Activated T-helper 1 cell treated with anti-CD3 and anti-CD28 coated beads, Interleukin-2, amount 50 U/mL, for 16 hours (primary cell): Measurements from ENCODE around the gene ZBTB16.

Experiments
- DNase-seq, 2 donors: peaks; one replicate each; pipeline ENCODE4 v3.0.0-alpha.2; 2020; ENCODE audit warnings: low read depth in 1 of 2, low spot score in 1 of 2

ZBTB16 gene

GRCh38 chr11:114102993-114103896 is 43.7 kb downstream of the ZBTB16 start:
- no peak for DNase-seq

- no peak for DNase-seq
Observed at GRCh38 chr11:114105611-114106010, 46.1 kb downstream of the ZBTB16 start.

- DNase-seq = no peak
Observed at GRCh38 chr11:114106047-114106446, 46.5 kb downstream of the ZBTB16 start.

- no peak for DNase-seq
Observed at GRCh38 chr11:114106986-114107385, 47.5 kb downstream of the ZBTB16 start.

- no peak for DNase-seq
Observed at GRCh38 chr11:114108501-114109205, 49.1 kb downstream of the ZBTB16 start.

- no peak for DNase-seq
Observed at GRCh38 chr11:114109206-114110090, 49.9 kb downstream of the ZBTB16 start.

- no peak for DNase-seq
Observed at GRCh38 chr11:114110123-114110522, 50.6 kb downstream of the ZBTB16 start.

GRCh38 chr11:114110952-114111947 is 51.7 kb downstream of the ZBTB16 start:
- no peak for DNase-seq

GRCh38 chr11:114115451-114115928 is 56.0 kb downstream of the ZBTB16 start:
- DNase-seq = no peak

- DNase-seq = no peak
Observed at GRCh38 chr11:114116357-114116756, 56.8 kb downstream of the ZBTB16 start.

GRCh38 chr11:114116800-114117199 is 57.3 kb downstream of the ZBTB16 start:
- DNase-seq = no peak

- no peak for DNase-seq
Observed at GRCh38 chr11:114120606-114121005, 61.1 kb downstream of the ZBTB16 start.

GRCh38 chr11:114121138-114121537 is 61.6 kb downstream of the ZBTB16 start:
- no peak for DNase-seq

GRCh38 chr11:114121804-114122504 is 62.4 kb downstream of the ZBTB16 start:
- no peak for DNase-seq

GRCh38 chr11:114122686-114123085 is 63.2 kb downstream of the ZBTB16 start:
- no peak for DNase-seq

GRCh38 chr11:114123692-114124330 is 64.3 kb downstream of the ZBTB16 start:
- DNase-seq = no peak

- DNase-seq = no peak
Observed at GRCh38 chr11:114124601-114125144, 65.2 kb downstream of the ZBTB16 start.

- DNase-seq = no peak
Observed at GRCh38 chr11:114125531-114125930, 66.0 kb downstream of the ZBTB16 start.

- no peak for DNase-seq
Observed at GRCh38 chr11:114125959-114126358, 66.4 kb downstream of the ZBTB16 start.
